Measurements from ENCODE around the gene SLC7A9.

Gene SLC7A9

GRCh38 chr19:32812036-32812435 is 57.5 kb downstream of the SLC7A9 start:
- H3K4me3 Mint-ChIP-seq, result no peak overlapping the region
- TF ChIP-seq CTCF (IDR thresholded peaks at IDR 0.05; ENCODE audit: unreplicated experiment in 3 of 3), result no peak
- H3K4me1 Mint-ChIP-seq, result peaks cover 5% of the 10 kb centered on the region

GRCh38 chr19:32811151-32811550 is 58.4 kb downstream of the SLC7A9 start:
- peaks cover 5% of the 10 kb centered on the region for H3K4me1 Mint-ChIP-seq
- H3K27me3 Mint-ChIP-seq (ENCODE audit: low read depth), result no peaks in the 10 kb centered on the region
- H3K36me3 Mint-ChIP-seq (ENCODE audit: low read depth), result no peaks in the 10 kb centered on the region
- no peak overlapping the region for H3K4me3 Mint-ChIP-seq
- no peak for TF ChIP-seq CTCF (IDR thresholded peaks at IDR 0.05; ENCODE audit: unreplicated experiment in 3 of 3)
- H3K27ac Mint-ChIP-seq, result no peak overlapping the region
- no peaks in the 10 kb centered on the region for H3K9me3 Mint-ChIP-seq

More at GRCh38 chr19:32812036-32812435, 57.5 kb downstream of the SLC7A9 start:
- Mint-ChIP-seq H3K36me3 (ENCODE audit: low read depth) (no peaks in the 10 kb centered on the region), H3K27me3 (ENCODE audit: low read depth) (no peaks in the 10 kb centered on the region), H3K27ac (no peak overlapping the region), H3K9me3 (no peaks in the 10 kb centered on the region)

- no peaks in the 10 kb centered on the region for H3K36me3 Mint-ChIP-seq (ENCODE audit: low read depth)
- H3K27ac Mint-ChIP-seq, result no peak overlapping the region
- TF ChIP-seq CTCF (IDR thresholded peaks at IDR 0.05; ENCODE audit: unreplicated experiment in 3 of 3), result no peak
- no peaks in the 10 kb centered on the region for H3K9me3 Mint-ChIP-seq
- peaks cover 5% of the 10 kb centered on the region for H3K4me1 Mint-ChIP-seq
- H3K4me3 Mint-ChIP-seq, result no peak overlapping the region
- H3K27me3 Mint-ChIP-seq (ENCODE audit: low read depth), result no peaks in the 10 kb centered on the region
These were observed 59.1 kb downstream of the SLC7A9 start for GRCh38 chr19:32810452-32810851.

- Mint-ChIP-seq H3K4me1 (peaks cover 5% of the 10 kb centered on the region), H3K27me3 (ENCODE audit: low read depth) (no peaks in the 10 kb centered on the region), H3K36me3 (ENCODE audit: low read depth) (no peaks in the 10 kb centered on the region), H3K27ac (no peak overlapping the region), H3K4me3 (no peak overlapping the region), H3K9me3 (no peaks in the 10 kb centered on the region)
- no peak for TF ChIP-seq CTCF (IDR thresholded peaks at IDR 0.05; ENCODE audit: unreplicated experiment in 3 of 3)
These were observed 59.8 kb downstream of the SLC7A9 start for GRCh38 chr19:32809754-32810153.

GRCh38 chr19:32809254-32809653 is 60.3 kb downstream of the SLC7A9 start:
- peaks cover 2% of the 10 kb centered on the region for H3K4me1 Mint-ChIP-seq
- H3K36me3 Mint-ChIP-seq (ENCODE audit: low read depth), result no peaks in the 10 kb centered on the region
- H3K27ac Mint-ChIP-seq, result no peak overlapping the region
- TF ChIP-seq CTCF (IDR thresholded peaks at IDR 0.05; ENCODE audit: unreplicated experiment in 3 of 3), result no peak
- H3K9me3 Mint-ChIP-seq, result no peaks in the 10 kb centered on the region
- no peaks in the 10 kb centered on the region for H3K27me3 Mint-ChIP-seq (ENCODE audit: low read depth)
- no peak overlapping the region for H3K4me3 Mint-ChIP-seq

GRCh38 chr19:32808236-32808635 is 61.3 kb downstream of the SLC7A9 start:
- H3K27ac Mint-ChIP-seq, result no peak overlapping the region
- TF ChIP-seq CTCF (IDR thresholded peaks at IDR 0.05; ENCODE audit: unreplicated experiment in 3 of 3), result no peak
- no peaks in the 10 kb centered on the region for H3K27me3 Mint-ChIP-seq (ENCODE audit: low read depth)
- no peaks in the 10 kb centered on the region for H3K36me3 Mint-ChIP-seq (ENCODE audit: low read depth)
- no peaks in the 10 kb centered on the region for H3K4me1 Mint-ChIP-seq
- H3K9me3 Mint-ChIP-seq, result no peaks in the 10 kb centered on the region
- H3K4me3 Mint-ChIP-seq, result no peak overlapping the region

Data from nephron (organoid).